Psoas muscle (tissue), 8 donors: ENCODE data around the gene TGM2. TPM values are rescaled to one million over a fixed set of nuclear protein-coding genes. Genes with fewer than 3 reads are reported as not detected.

Experiments
- ATAC-seq, 4 donors: fragments of 200-7000 bp; cut with Tn5 transposase; one replicate each; pipeline ENCODE4 v1.9.1; 2020; ENCODE audit warnings: moderate library complexity in 3 of 4, mild to moderate bottlenecking in 2 of 4
- DNase-seq, 2 donors: peaks; one replicate each; pipeline ENCODE4 v3.0.0-alpha.2; 2020
- H3K27ac ChIP-seq: fragments of 200-600 bp; one replicate; pipeline ENCODE4 v1.8.0; 2022
- H3K27me3 ChIP-seq, 3 donors: fragments of 200-600 bp in 1 of 3; one replicate each; pipeline versions ENCODE4 v1.6.1 to v1.8.0; 2013 to 2022; ENCODE audit warnings: low read length in 2 of 3, mild to moderate bottlenecking in 2 of 3, moderate library complexity in 1 of 3; ENCODE audit not compliant: insufficient read depth in 3 of 3
- H3K36me3 ChIP-seq, 2 donors: fragments of 200-600 bp in 1 of 2; one replicate each; pipeline versions ENCODE4 v1.6.1 to v1.8.0; 2013 to 2022; ENCODE audit warnings: low read depth in 1 of 2, mild to moderate bottlenecking in 1 of 2, moderate library complexity in 1 of 2; ENCODE audit not compliant: insufficient read depth in 1 of 2
- H3K4me1 ChIP-seq: fragments of 200-600 bp; one replicate; pipeline ENCODE4 v1.8.0; 2022
- H3K4me3 ChIP-seq: fragments of 200-600 bp; one replicate; pipeline ENCODE4 v1.8.0; 2022; ENCODE audit warnings: mild to moderate bottlenecking
- H3K9me3 ChIP-seq: fragments of 200-600 bp; one replicate; pipeline ENCODE4 v1.8.0; 2022
- WGBS, 3 donors: extraction: QIAGEN DNeasy Blood & Tissue Kit; methylation state at CpG; one replicate each; pipeline versions ENCODE4 v1.1.6 to v1.1.7; 2013; 5-methylcytosine and 5-hydroxymethylcytosine counted together
- intact Hi-C, 2 donors: fragments of 100-400 bp; cut with DNase I; formaldehyde crosslinking; loops; one replicate each; pipeline versions ENCODE4 v1.11.0 to v1.14.2; 2022
- polyA plus RNA-seq, 3 donors: library from polyadenylated mRNA; stranded (reverse); fragments of 200-250 nt; gene quantifications; one replicate each; pipeline ENCODE4 v1.2.3, GENCODE V29; 2013
- total RNA-seq, 4 donors: library from RNA; stranded (reverse); fragmentation: NEBNext Ultra II Directional in 2 of 4; extraction: Animal tissue kit (Norgen Biotek cat#: 25700) in 2 of 4; gene quantifications; one replicate each; pipeline versions ENCODE4 v1.2.1 to v1.2.4, GENCODE V29; 2021 to 2023
- TF ChIP-seq, protein P1 (sequence below): fragments of 200-600 bp; IDR thresholded peaks from one replicate; pipeline ENCODE4 v1.8.0; 2022; ENCODE audit warnings: antibody characterized with exemption
- donor health status: healthy with polysubstance abuse.
- donor health status: DM: no; HTN: no; CAD: no; lungs with moderate emphysema.
- donor health status: Bipolar disorder and iron deficiency.
- donor health status: healthy.
- donor health status: DM: yes; HTN: yes; CAD: no.
- donor health status: DM: no; HTN: no; CAD: no.
- donor health status: DM: no; HTN: no; CAD: no.
- donor health status: DM: yes; HTN: yes; CAD: no.

TGM2 gene
- total and polyA plus RNA-seq, 7 donors = 23.6 to 235 (median 117) TPM

DNA sequence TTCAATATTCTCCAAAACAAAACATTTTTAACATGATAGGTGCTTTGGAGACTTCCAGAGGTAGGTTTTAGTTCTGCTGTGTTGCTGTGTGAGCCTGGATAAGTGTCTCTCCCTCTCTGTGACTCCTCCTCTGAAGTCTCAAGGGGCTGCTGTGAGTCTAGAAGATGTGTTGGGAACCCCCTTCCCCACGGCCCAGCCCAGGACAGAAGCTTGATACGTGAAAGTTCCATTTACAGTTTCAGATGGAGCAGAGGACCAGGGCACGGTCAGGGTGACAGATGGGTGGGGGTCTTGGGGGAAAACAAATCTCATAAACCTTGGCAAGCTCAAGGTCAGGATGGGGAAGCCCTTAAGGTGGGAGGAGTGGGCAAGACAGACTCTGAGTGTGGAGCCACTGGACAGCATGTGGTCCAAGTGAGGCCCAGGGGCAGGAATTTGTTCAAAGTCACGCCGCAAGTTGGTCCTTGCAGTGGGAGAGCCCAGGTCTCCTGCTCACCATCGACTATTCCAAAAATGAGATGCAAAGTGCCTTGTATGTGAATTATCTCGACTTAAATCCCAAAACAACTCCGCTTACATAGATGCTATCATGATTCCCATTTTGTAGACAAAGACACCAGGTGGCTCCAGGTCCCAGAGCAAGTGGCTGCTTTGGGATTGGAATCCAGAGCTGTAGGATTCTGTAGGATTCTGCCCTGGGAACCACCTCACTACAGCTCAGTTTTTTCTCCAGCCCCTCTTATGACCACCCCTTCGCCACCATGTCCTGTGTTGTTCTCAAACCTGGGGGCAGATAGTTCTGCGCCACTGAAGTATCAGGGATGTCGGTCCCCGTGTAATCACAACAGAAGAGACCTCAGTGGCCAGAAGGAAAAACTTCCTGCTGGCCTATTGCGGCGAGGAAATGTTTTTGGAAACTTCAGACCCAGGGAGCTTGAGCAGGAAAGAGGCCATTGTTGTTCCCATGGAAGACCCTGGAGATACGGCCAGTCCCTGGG lies 1.9 kb downstream of the TGM2 start:
- Histone ChIP-seq H3K4me1 (peaks cover 5% of the 10 kb centered on the region), H3K27me3 (no peaks in the 10 kb centered on the region), H3K4me3 (peak overlapping the region; percentile 77), H3K36me3 (peaks cover 0 to 28% of the 10 kb centered on the region in 2 donors), H3K9me3 (no peaks in the 10 kb centered on the region), H3K27ac (peak overlapping the region; percentile 1)
- 67 to 78% (median 69%) methylated on average over 15 of the region's 15 CpGs for WGBS, 3 donors
- intact Hi-C loops = loop anchor here in 1 of 2 donors (10.0 kb wide), 1 partner anchor 268 kb away; no protein-coding TSS in a partner anchor
- TF ChIP-seq, protein P1, sequence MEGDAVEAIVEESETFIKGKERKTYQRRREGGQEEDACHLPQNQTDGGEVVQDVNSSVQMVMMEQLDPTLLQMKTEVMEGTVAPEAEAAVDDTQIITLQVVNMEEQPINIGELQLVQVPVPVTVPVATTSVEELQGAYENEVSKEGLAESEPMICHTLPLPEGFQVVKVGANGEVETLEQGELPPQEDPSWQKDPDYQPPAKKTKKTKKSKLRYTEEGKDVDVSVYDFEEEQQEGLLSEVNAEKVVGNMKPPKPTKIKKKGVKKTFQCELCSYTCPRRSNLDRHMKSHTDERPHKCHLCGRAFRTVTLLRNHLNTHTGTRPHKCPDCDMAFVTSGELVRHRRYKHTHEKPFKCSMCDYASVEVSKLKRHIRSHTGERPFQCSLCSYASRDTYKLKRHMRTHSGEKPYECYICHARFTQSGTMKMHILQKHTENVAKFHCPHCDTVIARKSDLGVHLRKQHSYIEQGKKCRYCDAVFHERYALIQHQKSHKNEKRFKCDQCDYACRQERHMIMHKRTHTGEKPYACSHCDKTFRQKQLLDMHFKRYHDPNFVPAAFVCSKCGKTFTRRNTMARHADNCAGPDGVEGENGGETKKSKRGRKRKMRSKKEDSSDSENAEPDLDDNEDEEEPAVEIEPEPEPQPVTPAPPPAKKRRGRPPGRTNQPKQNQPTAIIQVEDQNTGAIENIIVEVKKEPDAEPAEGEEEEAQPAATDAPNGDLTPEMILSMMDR = no peak
- ATAC-seq (no peak), DNase-seq (no peak)

DNA sequence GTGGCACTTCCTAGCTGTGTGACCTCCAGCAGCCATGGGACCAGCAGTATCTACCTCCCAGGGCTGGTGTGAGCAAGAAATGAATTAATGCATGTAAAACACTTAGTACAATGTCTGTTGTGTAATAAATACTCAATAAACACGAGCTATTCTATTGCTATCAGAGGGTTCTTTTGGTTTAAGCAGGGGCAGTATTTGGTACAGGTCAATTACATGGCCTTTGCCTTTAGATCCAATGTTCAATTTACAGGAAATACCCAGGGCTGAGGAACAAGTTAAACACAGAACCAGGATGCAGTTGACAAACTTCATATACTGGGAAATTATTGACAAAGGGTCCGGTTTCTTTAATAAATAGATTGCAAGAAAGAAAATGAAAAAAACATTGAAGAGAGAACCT lies 2.9 kb downstream of the TGM2 start:
- 72 to 81% (median 76%) methylated on average over 2 of the region's 2 CpGs for WGBS, 3 donors
- H3K27ac ChIP-seq = no peak overlapping the region
- intact Hi-C loops = loop anchor here in 1 of 2 donors (10.0 kb wide), 1 partner anchor 267 kb away; no protein-coding TSS in a partner anchor
- H3K27me3 ChIP-seq = no peaks in the 10 kb centered on the region
- DNase-seq (no peak), ATAC-seq (no peak)
- peaks cover 15% of the 10 kb centered on the region for H3K4me1 ChIP-seq
- TF ChIP-seq, protein P1 = no peak
- peaks cover 0 to 30% of the 10 kb centered on the region in 2 donors for H3K36me3 ChIP-seq
- H3K9me3 ChIP-seq = no peaks in the 10 kb centered on the region
- H3K4me3 ChIP-seq = peak overlapping the region; percentile 77

DNA sequence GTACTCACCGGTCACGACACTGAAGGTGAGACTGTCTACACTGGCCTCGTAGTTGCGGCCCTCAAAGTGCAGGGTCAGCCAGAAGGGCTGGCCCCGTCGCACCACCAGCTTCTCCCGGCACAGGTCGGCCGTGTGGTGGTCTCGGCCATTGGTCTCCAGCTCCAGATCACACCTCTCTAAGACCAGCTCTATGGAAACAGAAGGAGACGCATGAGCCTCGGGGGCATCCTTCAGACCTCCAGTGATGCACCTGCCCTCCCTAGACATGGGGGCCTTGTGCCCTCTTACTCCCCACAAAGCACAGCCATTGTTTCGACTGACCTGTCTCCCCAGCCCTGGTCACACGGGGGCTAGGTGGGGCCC lies 3.7 kb downstream of the TGM2 start:
- Histone ChIP-seq H3K4me3 (no peak overlapping the region), H3K27ac (no peak overlapping the region), H3K4me1 (peaks cover 20% of the 10 kb centered on the region), H3K27me3 (no peaks in the 10 kb centered on the region), H3K9me3 (no peaks in the 10 kb centered on the region), H3K36me3 (peaks cover 0 to 34% of the 10 kb centered on the region in 2 donors)
- TF ChIP-seq, protein P1 = no peak
- DNase-seq = no peak
- ATAC-seq = no peak
- intact Hi-C loops = loop anchor here in 1 of 2 donors (10.0 kb wide), 1 partner anchor 267 kb away; no protein-coding TSS in a partner anchor
- WGBS, 3 donors = 93 to 94% (median 94%) methylated on average over 14 of the region's 14 CpGs

DNA sequence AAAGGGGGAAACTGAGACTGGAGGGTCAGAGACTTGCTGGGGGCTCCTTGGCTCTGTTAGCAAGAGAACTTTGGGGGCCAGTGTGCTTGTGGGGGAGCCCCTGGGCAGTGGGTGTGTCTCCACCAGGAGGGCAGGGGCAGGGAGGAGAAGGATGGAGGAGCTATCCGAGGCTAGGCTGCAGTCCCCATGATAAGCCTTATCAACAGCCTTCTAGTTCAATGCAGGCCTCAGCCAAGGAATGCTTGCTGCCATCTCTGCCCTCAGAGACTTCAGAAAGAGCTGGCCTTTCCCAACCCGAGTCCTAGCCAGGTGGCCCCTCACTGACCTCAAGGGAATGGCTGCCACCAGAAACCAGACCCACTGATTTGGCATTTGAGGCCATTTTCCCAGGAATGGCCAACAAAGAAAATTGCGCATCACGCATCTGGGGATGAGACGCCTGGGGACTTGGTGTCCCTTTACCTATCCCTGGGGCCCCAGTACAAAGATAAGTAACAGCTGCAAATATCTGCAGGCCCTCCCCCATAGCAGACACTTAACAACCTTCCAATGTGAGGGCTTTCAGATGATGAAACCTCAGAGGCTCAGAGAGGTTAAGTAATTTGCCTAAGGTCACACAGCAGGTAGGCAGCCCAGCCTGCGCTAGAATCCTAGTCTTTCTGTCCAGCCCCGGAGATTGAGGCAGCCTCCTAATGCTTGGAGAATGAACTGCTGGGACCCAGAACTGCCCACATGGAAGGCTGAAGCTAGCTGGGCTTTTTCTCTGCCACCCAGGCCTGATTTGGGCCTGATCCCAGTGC lies 4.9 kb downstream of the TGM2 start:
- TF ChIP-seq, protein P1 = no peak

More for the DNA sequence above, 4.9 kb downstream of the TGM2 start:
- Histone ChIP-seq H3K27me3 (no peaks in the 10 kb centered on the region), H3K4me3 (no peak overlapping the region), H3K4me1 (peaks cover 20% of the 10 kb centered on the region), H3K36me3 (peaks cover 0 to 47% of the 10 kb centered on the region in 2 donors), H3K27ac (peak overlapping the region; percentile 58), H3K9me3 (no peaks in the 10 kb centered on the region)
- ATAC-seq = no peak
- 89 to 94% (median 89%) methylated on average over 7 of the region's 7 CpGs for WGBS, 3 donors
- intact Hi-C loops = loop anchor here in 1 of 2 donors (10.0 kb wide), 1 partner anchor 265 kb away; no protein-coding TSS in a partner anchor
- DNase-seq = no peak
